H9 (cell line): ENCODE data around the gene HSD11B1. TPM values are rescaled to one million over a fixed set of nuclear protein-coding genes. Genes with fewer than 3 reads are reported as not detected.

ENCODE experiments used
- DNase-seq: peaks from one replicate; pipeline ENCODE4 v3.0.0-alpha.2; 2017
- H2AFZ ChIP-seq: one replicate; pipeline ENCODE4 v1.6.1; 2013; ENCODE audit warnings: mild to moderate bottlenecking, low read length, control low read depth, moderate library complexity
- H2AK5ac ChIP-seq: 2 replicates; pipeline ENCODE4 v1.6.1; 2013; ENCODE audit warnings: low read length, control low read depth, mixed read lengths; ENCODE audit not compliant: insufficient read length
- H2BK120ac ChIP-seq: one replicate; pipeline ENCODE4 v1.6.1; 2013; ENCODE audit warnings: low read depth, mild to moderate bottlenecking, low read length, control low read depth, inconsistent platforms; ENCODE audit not compliant: poor library complexity, severe bottlenecking
- H2BK12ac ChIP-seq: 2 replicates; pipeline ENCODE4 v1.6.1; 2013; ENCODE audit warnings: low read length, control low read depth, mixed read lengths, low read depth; ENCODE audit not compliant: insufficient read length
- H2BK15ac ChIP-seq: 2 replicates; pipeline ENCODE4 v1.6.1; 2013; ENCODE audit warnings: low read depth, low read length, control low read depth
- H2BK20ac ChIP-seq: one replicate; pipeline ENCODE4 v1.6.1; 2013; ENCODE audit warnings: low read depth, mild to moderate bottlenecking, low read length, control low read depth, inconsistent platforms; ENCODE audit not compliant: poor library complexity, severe bottlenecking
- H2BK5ac ChIP-seq: 2 replicates; pipeline ENCODE4 v1.6.1; 2013; ENCODE audit warnings: low read length, control low read depth, mixed read lengths; ENCODE audit not compliant: insufficient read length
- H3K14ac ChIP-seq: 2 replicates; pipeline ENCODE4 v1.6.1; 2013; ENCODE audit warnings: low read length, control low read depth; ENCODE audit not compliant: insufficient read depth
- H3K18ac ChIP-seq: 2 replicates; pipeline ENCODE4 v1.6.1; 2013; ENCODE audit warnings: low read depth, mild to moderate bottlenecking, mixed read lengths, low read length, control low read depth; ENCODE audit not compliant: insufficient read length
- H3K23ac ChIP-seq: 2 replicates; pipeline ENCODE4 v1.6.1; 2013; ENCODE audit warnings: low read length, control low read depth, mixed read lengths, low read depth; ENCODE audit not compliant: insufficient read length
- H3K23me2 ChIP-seq: 2 replicates; pipeline ENCODE4 v1.6.1; 2013; ENCODE audit warnings: low read depth, mild to moderate bottlenecking, mixed read lengths, low read length, control low read depth; ENCODE audit not compliant: insufficient read length, poor library complexity, severe bottlenecking
- H3K27ac ChIP-seq: 2 replicates; pipeline ENCODE4 v1.5.1; 2013; ENCODE audit warnings: low read length, control low read depth, mixed read lengths, low read depth; ENCODE audit not compliant: insufficient read length
- H3K27me3 ChIP-seq: 2 replicates; pipeline ENCODE4 v1.6.1; 2013; ENCODE audit warnings: low read length, control low read depth, inconsistent platforms; ENCODE audit not compliant: insufficient read depth
- H3K4ac ChIP-seq: 2 replicates; pipeline ENCODE4 v1.6.1; 2013; ENCODE audit warnings: low read depth, mild to moderate bottlenecking, control low read depth, inconsistent platforms, low read length, moderate library complexity
- H3K4me1 ChIP-seq: 2 replicates; pipeline ENCODE4 v1.6.1; 2013; ENCODE audit warnings: low read length, control low read depth, inconsistent platforms; ENCODE audit not compliant: insufficient read depth
- H3K4me2 ChIP-seq: 2 replicates; pipeline ENCODE4 v1.6.1; 2013; ENCODE audit warnings: low read length, control low read depth, mixed read lengths; ENCODE audit not compliant: insufficient read length, insufficient read depth
- H3K56ac ChIP-seq: 2 replicates; pipeline ENCODE4 v1.6.1; 2013; ENCODE audit warnings: low read depth, mild to moderate bottlenecking, mixed read lengths, low read length, control low read depth; ENCODE audit not compliant: insufficient read length
- H3K79me1 ChIP-seq: 2 replicates; pipeline ENCODE4 v1.6.1; 2013; ENCODE audit warnings: low read depth, mild to moderate bottlenecking, moderate library complexity, low read length, control low read depth, inconsistent platforms; ENCODE audit not compliant: insufficient read depth, poor library complexity, severe bottlenecking
- H3K79me2 ChIP-seq: 2 replicates; pipeline ENCODE4 v1.6.1; 2013; ENCODE audit warnings: low read length, control low read depth, inconsistent platforms; ENCODE audit not compliant: insufficient read depth
- H3K9ac ChIP-seq: 2 replicates; pipeline ENCODE4 v1.6.1; 2013; ENCODE audit warnings: low read length, control low read depth, mixed read lengths; ENCODE audit not compliant: insufficient read length; ENCODE audit errors: extremely low read depth
- H3K9me3 ChIP-seq: one replicate; pipeline ENCODE4 v1.6.1; 2013; ENCODE audit warnings: low read depth, low read length, inconsistent platforms; ENCODE audit not compliant: control insufficient read depth
- H3T11ph ChIP-seq: one replicate; pipeline ENCODE4 v1.6.1; 2013; ENCODE audit warnings: mild to moderate bottlenecking, low read length, control low read depth, inconsistent platforms
- H4K20me1 ChIP-seq: one replicate; pipeline ENCODE4 v1.6.1; 2013; ENCODE audit not compliant: control insufficient read depth, insufficient read length, insufficient read depth
- H4K5ac ChIP-seq: 2 replicates; pipeline ENCODE4 v1.6.1; 2013; ENCODE audit warnings: low read depth, mild to moderate bottlenecking, mixed read lengths, low read length, control low read depth; ENCODE audit not compliant: insufficient read length
- H4K8ac ChIP-seq: replicated peaks from 2 replicates; pipeline ENCODE4 v1.6.1; 2013; ENCODE audit warnings: low read length, control low read depth, mixed read lengths, low read depth; ENCODE audit not compliant: insufficient read length
- H4K91ac ChIP-seq: 2 replicates; pipeline ENCODE4 v1.6.1; 2013; ENCODE audit warnings: low read depth, mild to moderate bottlenecking, moderate library complexity, mixed read lengths, low read length, control low read depth; ENCODE audit not compliant: insufficient read length
- H3K27ac Mint-ChIP-seq, 3 experiments: 2 replicates in 2 of 3; 3 replicates in 1 of 3; pipeline ENCODE4 v1.8.0; 2020 to 2021; ENCODE audit warnings: mixed read lengths in 3 of 3, mild to moderate bottlenecking in 1 of 3, moderate library complexity in 1 of 3
- H3K27me3 Mint-ChIP-seq: 2 replicates; pipeline ENCODE4 v1.8.0; 2021; ENCODE audit warnings: low read depth, mild to moderate bottlenecking, moderate library complexity, mixed read lengths
- H3K36me3 Mint-ChIP-seq, 3 experiments: 2 replicates in 2 of 3; 3 replicates in 1 of 3; pipeline ENCODE4 v1.8.0; 2020 to 2021; ENCODE audit warnings: low read depth in 3 of 3, mixed read lengths in 3 of 3; ENCODE audit not compliant: insufficient read depth in 1 of 3
- H3K4me1 Mint-ChIP-seq, 2 experiments: 2 replicates each; pipeline ENCODE4 v1.8.0; 2020; ENCODE audit warnings: mixed read lengths in 2 of 2
- H3K4me3 Mint-ChIP-seq, 2 experiments: 2 replicates in 1 of 2; 3 replicates in 1 of 2; pipeline ENCODE4 v1.8.0; 2020 to 2021; ENCODE audit warnings: mild to moderate bottlenecking in 2 of 2, mixed read lengths in 2 of 2, moderate library complexity in 1 of 2
- H3K9me3 Mint-ChIP-seq, 2 experiments: 2 replicates in 1 of 2; 3 replicates in 1 of 2; pipeline ENCODE4 v1.8.0; 2020; ENCODE audit warnings: mild to moderate bottlenecking in 2 of 2, mixed read lengths in 2 of 2, moderate library complexity in 1 of 2
- CTCF ChIP-seq: fragments of 200-600 bp; sonication (generic); conservative IDR thresholded peaks from 3 replicates; pipeline ENCODE4 v1.8.0; 2021; ENCODE audit warnings: antibody characterized with exemption, mild to moderate bottlenecking
- WGBS: extraction: QIAGEN DNeasy Blood & Tissue Kit; methylation state at CpG from one replicate; pipeline ENCODE4 v1.1.7; 2013; ENCODE audit warnings: missing lambda C conversion rate, low lambda C conversion rate, mixed read lengths; ENCODE audit not compliant: insufficient read length; ENCODE audit errors: extremely low coverage; 5-methylcytosine and 5-hydroxymethylcytosine counted together
- total RNA-seq: library from RNA; stranded (reverse); gene quantifications from 2 replicates; pipeline ENCODE4 v1.2.1, GENCODE V29; 2021

HSD11B1 gene
- total RNA-seq, 1 experiment from 2014 or later = not detected

- H3K9me3 Mint-ChIP-seq = no peaks in the 10 kb centered on the region; a peak in 1 of 5 replicates
- TF ChIP-seq CTCF = no peak
- H3K18ac ChIP-seq = no peak overlapping the region
- no peak overlapping the region for H3K14ac ChIP-seq
- no peaks in the 10 kb centered on the region for H4K20me1 ChIP-seq
- no peak overlapping the region for H2BK5ac ChIP-seq
- H3K23ac ChIP-seq = no peak overlapping the region
- no peaks in the 10 kb centered on the region for H3K79me2 ChIP-seq
- no peaks in the 10 kb centered on the region for H3K23me2 ChIP-seq
- H3K27me3 Mint-ChIP-seq = peaks cover 37% of the 10 kb centered on the region
- H3K4ac ChIP-seq = no peak overlapping the region
- H3K9me3 ChIP-seq = no peaks in the 10 kb centered on the region
- H2BK120ac ChIP-seq = no peak overlapping the region
- H2AK5ac ChIP-seq = no peak overlapping the region
- H2BK20ac ChIP-seq = no peak overlapping the region
- H2AFZ ChIP-seq = no peak overlapping the region
- H3K56ac ChIP-seq = no peak overlapping the region
- no peak overlapping the region for H3T11ph ChIP-seq
- H4K8ac ChIP-seq = no peak overlapping the region
- no peak overlapping the region for H2BK12ac ChIP-seq
- H3K27me3 ChIP-seq = no peaks in the 10 kb centered on the region
- no peak overlapping the region for H4K91ac ChIP-seq
- H3K36me3 Mint-ChIP-seq = no peaks in the 10 kb centered on the region
- H4K5ac ChIP-seq = no peak overlapping the region
- no CpG with 5 or more reads among the region's 12 CpGs for WGBS
- no peaks in the 10 kb centered on the region for H3K4me1 Mint-ChIP-seq
- no peak overlapping the region for H3K27ac Mint-ChIP-seq
- no peak for DNase-seq
- no peak overlapping the region for H3K27ac ChIP-seq
- H2BK15ac ChIP-seq = no peak overlapping the region
- H3K9ac ChIP-seq = no peak overlapping the region
- no peaks in the 10 kb centered on the region for H3K4me1 ChIP-seq
- H3K4me2 ChIP-seq = no peak overlapping the region
- H3K79me1 ChIP-seq = no peaks in the 10 kb centered on the region
- no peak overlapping the region for H3K4me3 Mint-ChIP-seq
Measured at GRCh38 chr1:209759829-209760359, 55.2 kb downstream of the HSD11B1 start.
